Loucy (cell line): ENCODE results near the gene VPS37B.

Source experiments
- H2AFZ ChIP-seq: fragments of 200-600 bp; sonication (generic); 2 replicates; pipeline ENCODE4 v1.6.0; 2016; ENCODE audit warnings: antibody characterized with exemption, mild to moderate bottlenecking, low read length, moderate library complexity
- H3F3A ChIP-seq: fragments of 200-600 bp; 2 replicates; pipeline ENCODE4 v1.6.0; 2016; ENCODE audit warnings: antibody characterized with exemption, low read depth, mild to moderate bottlenecking
- H3K27me3 ChIP-seq: fragments of 200-600 bp; sonication (generic); 2 replicates; pipeline ENCODE4 v1.6.1; 2014; ENCODE audit warnings: low read length, mild to moderate bottlenecking; ENCODE audit not compliant: insufficient read depth, poor library complexity, severe bottlenecking
- H3K36me3 ChIP-seq: fragments of 200-600 bp; sonication (generic); 2 replicates; pipeline ENCODE4 v1.6.1; 2016; ENCODE audit warnings: low read length; ENCODE audit not compliant: insufficient read depth
- H3K4me1 ChIP-seq: fragments of 200-600 bp; sonication (generic); 2 replicates; pipeline ENCODE4 v1.5.1; 2014; ENCODE audit warnings: low read length, mild to moderate bottlenecking; ENCODE audit not compliant: insufficient read depth, poor library complexity, severe bottlenecking
- H3K4me2 ChIP-seq: fragments of 200-600 bp; sonication (generic); 2 replicates; pipeline ENCODE4 v1.6.0; 2014; ENCODE audit warnings: antibody characterized with exemption, low read length, low read depth, mild to moderate bottlenecking; ENCODE audit not compliant: poor library complexity, severe bottlenecking
- H3K4me3 ChIP-seq: fragments of 200-600 bp; sonication (generic); 2 replicates; pipeline ENCODE4 v1.5.1; 2014; ENCODE audit warnings: low read length, mild to moderate bottlenecking, mixed read lengths; ENCODE audit not compliant: poor library complexity, severe bottlenecking
- H3K79me2 ChIP-seq: fragments of 200-600 bp; sonication (generic); 2 replicates; pipeline ENCODE4 v1.6.1; 2014; ENCODE audit warnings: low read length; ENCODE audit not compliant: insufficient read depth
- H3K9ac ChIP-seq: fragments of 200-600 bp; sonication (generic); 2 replicates; pipeline ENCODE4 v1.6.0; 2014; ENCODE audit warnings: mild to moderate bottlenecking, low read depth, low read length, moderate library complexity; ENCODE audit not compliant: poor library complexity, severe bottlenecking
- H3K9me2 ChIP-seq: fragments of 200-600 bp; sonication (generic); replicated peaks from 2 replicates; pipeline ENCODE4 v1.6.1; 2016; ENCODE audit warnings: low read depth, low read length, mixed read lengths
- H3K9me3 ChIP-seq: fragments of 200-600 bp; sonication (generic); 2 replicates; pipeline ENCODE4 v1.6.1; 2014; ENCODE audit warnings: mild to moderate bottlenecking, antibody characterized with exemption, low read length, low read depth; ENCODE audit not compliant: insufficient read depth
- H4K20me1 ChIP-seq: fragments of 200-600 bp; sonication (generic); 2 replicates; pipeline ENCODE4 v1.6.0; 2014; ENCODE audit warnings: antibody characterized with exemption, low read length, mild to moderate bottlenecking; ENCODE audit not compliant: insufficient read depth, poor library complexity, severe bottlenecking
- EZH2phosphoT487 ChIP-seq: fragments of 200-600 bp; IDR thresholded peaks from 2 replicates; pipeline ENCODE4 v1.6.1; 2018; ENCODE audit warnings: antibody characterized with exemption, mild to moderate bottlenecking, moderate library complexity, borderline replicate concordance
- TF ChIP-seq, protein P1 (sequence below): fragments of 200-600 bp; sonication (generic); conservative IDR thresholded peaks from 2 replicates; pipeline ENCODE4 v1.5.1; 2014; ENCODE audit warnings: mild to moderate bottlenecking, antibody characterized with exemption, low read length

The VPS37B gene

DNA sequence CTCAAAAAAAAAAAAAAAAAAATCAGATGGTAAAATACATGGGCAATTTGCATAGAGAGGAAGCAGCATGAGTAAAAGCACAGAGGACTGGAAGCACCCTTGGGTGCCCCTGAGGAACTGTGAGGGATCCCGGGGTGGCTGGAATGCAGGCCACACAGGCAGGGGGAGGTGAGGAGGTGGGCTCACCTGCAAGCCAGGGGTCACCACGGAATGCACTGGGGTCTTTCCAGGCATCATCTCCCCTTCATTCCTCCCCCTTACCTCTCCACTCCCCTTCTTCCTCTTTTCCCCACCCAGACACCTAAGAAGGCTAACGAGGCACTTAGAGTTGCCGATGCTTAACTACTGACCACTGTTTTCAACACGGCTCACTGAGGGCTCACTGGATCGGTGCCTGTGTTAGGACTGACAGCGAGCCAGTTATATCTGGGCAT, 75.1 kb downstream of the VPS37B start:
- H2AFZ ChIP-seq, result no peak overlapping the region
- no peaks in the 10 kb centered on the region for H3K9me3 ChIP-seq
- no peak overlapping the region for H3K4me2 ChIP-seq
- H3K79me2 ChIP-seq, result no peaks in the 10 kb centered on the region
- H3K4me1 ChIP-seq, result no peaks in the 10 kb centered on the region
- no peaks in the 10 kb centered on the region for H4K20me1 ChIP-seq
- TF ChIP-seq EZH2phosphoT487, result no peak
- TF ChIP-seq, protein P1, sequence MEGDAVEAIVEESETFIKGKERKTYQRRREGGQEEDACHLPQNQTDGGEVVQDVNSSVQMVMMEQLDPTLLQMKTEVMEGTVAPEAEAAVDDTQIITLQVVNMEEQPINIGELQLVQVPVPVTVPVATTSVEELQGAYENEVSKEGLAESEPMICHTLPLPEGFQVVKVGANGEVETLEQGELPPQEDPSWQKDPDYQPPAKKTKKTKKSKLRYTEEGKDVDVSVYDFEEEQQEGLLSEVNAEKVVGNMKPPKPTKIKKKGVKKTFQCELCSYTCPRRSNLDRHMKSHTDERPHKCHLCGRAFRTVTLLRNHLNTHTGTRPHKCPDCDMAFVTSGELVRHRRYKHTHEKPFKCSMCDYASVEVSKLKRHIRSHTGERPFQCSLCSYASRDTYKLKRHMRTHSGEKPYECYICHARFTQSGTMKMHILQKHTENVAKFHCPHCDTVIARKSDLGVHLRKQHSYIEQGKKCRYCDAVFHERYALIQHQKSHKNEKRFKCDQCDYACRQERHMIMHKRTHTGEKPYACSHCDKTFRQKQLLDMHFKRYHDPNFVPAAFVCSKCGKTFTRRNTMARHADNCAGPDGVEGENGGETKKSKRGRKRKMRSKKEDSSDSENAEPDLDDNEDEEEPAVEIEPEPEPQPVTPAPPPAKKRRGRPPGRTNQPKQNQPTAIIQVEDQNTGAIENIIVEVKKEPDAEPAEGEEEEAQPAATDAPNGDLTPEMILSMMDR, result no peak
- no peaks in the 10 kb centered on the region for H3K27me3 ChIP-seq
- no peaks in the 10 kb centered on the region for H3K9me2 ChIP-seq
- H3F3A ChIP-seq, result no peaks in the 10 kb centered on the region; the same call in 1 of the 2 replicates
- H3K36me3 ChIP-seq, result no peaks in the 10 kb centered on the region
- H3K4me3 ChIP-seq, result no peak overlapping the region
- H3K9ac ChIP-seq, result no peak overlapping the region

GRCh38 chr12:122820138-122820537, 75.8 kb downstream of the VPS37B start:
- H3K9me3 ChIP-seq, result no peaks in the 10 kb centered on the region
- no peak overlapping the region for H3K9ac ChIP-seq
- no peaks in the 10 kb centered on the region for H3K9me2 ChIP-seq
- H4K20me1 ChIP-seq, result no peaks in the 10 kb centered on the region
- no peaks in the 10 kb centered on the region for H3K4me1 ChIP-seq
- no peak overlapping the region for H3K4me2 ChIP-seq
- TF ChIP-seq, protein P1, result no peak
- no peak for TF ChIP-seq EZH2phosphoT487
- H3K79me2 ChIP-seq, result no peaks in the 10 kb centered on the region
- H3K4me3 ChIP-seq, result no peak overlapping the region
- H3K36me3 ChIP-seq, result no peaks in the 10 kb centered on the region
- no peaks in the 10 kb centered on the region; the same call in 1 of the 2 replicates for H3F3A ChIP-seq
- no peak overlapping the region for H2AFZ ChIP-seq
- no peaks in the 10 kb centered on the region for H3K27me3 ChIP-seq

DNA sequence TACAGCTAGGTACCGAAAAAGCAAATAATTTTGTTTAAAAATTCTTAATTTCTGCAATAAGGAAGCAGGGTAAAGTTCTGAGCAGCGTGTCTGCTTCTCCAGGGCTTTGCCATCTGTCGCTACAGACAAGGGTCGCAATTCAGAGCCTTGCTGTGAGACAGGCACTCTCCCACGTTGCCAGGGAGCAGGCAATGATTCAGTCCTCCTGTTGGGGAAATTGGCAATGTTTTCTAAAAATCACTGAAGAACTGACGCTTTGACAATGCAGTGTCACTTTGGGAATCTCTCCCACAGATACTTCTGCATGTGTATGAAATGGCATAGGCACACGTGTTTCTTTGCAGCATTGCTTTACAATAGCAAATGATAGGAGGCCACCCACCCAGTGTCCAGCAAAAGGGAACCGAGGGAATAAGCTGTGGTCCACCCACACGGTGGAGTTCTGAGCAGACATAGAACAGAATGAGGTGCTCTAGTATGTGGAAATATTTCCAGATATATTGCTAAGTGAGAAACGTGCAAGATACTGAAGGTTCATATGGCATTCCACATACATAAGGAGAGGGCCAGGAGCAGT, 76.6 kb downstream of the VPS37B start:
- Histone ChIP-seq H3K9ac (no peak overlapping the region), H3K4me2 (no peak overlapping the region), H3K4me3 (no peak overlapping the region), H4K20me1 (no peaks in the 10 kb centered on the region), H2AFZ (no peak overlapping the region), H3K4me1 (no peaks in the 10 kb centered on the region), H3K9me3 (no peaks in the 10 kb centered on the region), H3K79me2 (no peaks in the 10 kb centered on the region), H3F3A (no peaks in the 10 kb centered on the region; the same call in 1 of the 2 replicates), H3K27me3 (no peaks in the 10 kb centered on the region), H3K36me3 (no peaks in the 10 kb centered on the region), H3K9me2 (no peaks in the 10 kb centered on the region)
- TF ChIP-seq EZH2phosphoT487, result no peak
- TF ChIP-seq, protein P1, result no peak
